VCaP (cell line): Measurements from ENCODE around the gene PKP4.

Experiments used
- H3K27ac ChIP-seq: fragments of 450-650 bp; 2 replicates; pipeline ENCODE4 v1.5.1; 2017
- TF ChIP-seq, protein P1 (sequence below): fragments of 450-650 bp; conservative IDR thresholded peaks from 2 replicates; pipeline ENCODE4 v1.5.1; 2017; ENCODE audit warnings: mild to moderate bottlenecking, moderate library complexity

The PKP4 gene

DNA sequence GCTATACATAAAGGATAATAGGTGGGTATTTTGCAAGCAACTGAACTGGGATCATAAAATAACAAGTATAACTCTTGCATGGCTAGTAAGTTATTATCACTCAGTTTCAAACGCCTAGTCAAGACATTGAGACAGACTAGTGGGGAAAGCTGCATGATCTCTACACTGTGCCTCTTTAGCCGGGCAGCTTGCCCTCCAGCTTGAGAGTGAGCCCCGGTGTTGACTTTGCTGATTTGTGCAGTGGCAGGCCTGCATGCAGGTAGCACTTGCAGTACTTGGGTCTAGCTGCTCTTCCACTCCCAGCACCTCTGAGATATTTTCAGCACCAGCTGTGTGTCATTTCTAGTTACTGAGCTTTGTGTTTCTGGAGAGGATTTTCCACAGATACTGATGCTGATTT lies 219.5 kb downstream of the PKP4 start:
- TF ChIP-seq, protein P1, sequence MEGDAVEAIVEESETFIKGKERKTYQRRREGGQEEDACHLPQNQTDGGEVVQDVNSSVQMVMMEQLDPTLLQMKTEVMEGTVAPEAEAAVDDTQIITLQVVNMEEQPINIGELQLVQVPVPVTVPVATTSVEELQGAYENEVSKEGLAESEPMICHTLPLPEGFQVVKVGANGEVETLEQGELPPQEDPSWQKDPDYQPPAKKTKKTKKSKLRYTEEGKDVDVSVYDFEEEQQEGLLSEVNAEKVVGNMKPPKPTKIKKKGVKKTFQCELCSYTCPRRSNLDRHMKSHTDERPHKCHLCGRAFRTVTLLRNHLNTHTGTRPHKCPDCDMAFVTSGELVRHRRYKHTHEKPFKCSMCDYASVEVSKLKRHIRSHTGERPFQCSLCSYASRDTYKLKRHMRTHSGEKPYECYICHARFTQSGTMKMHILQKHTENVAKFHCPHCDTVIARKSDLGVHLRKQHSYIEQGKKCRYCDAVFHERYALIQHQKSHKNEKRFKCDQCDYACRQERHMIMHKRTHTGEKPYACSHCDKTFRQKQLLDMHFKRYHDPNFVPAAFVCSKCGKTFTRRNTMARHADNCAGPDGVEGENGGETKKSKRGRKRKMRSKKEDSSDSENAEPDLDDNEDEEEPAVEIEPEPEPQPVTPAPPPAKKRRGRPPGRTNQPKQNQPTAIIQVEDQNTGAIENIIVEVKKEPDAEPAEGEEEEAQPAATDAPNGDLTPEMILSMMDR = no peak
- H3K27ac ChIP-seq = no peak overlapping the region

DNA sequence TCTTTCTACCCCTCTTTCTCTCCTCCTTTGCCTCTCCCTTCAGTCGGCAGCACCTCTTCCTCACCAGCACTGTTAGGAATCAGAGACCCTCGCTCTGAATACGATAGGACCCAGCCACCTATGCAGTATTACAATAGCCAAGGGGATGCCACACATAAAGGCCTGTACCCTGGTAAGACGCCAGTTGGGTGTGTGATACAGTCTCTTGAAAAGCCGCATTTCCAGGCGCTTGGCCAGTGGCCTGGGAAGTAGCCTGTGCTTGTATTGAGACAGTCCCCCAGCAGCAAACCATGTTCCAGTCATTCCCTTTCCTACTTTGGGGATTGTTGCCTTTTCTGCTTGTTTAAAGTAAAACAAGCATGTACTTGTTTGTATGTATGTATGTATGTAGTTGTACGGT lies 219.9 kb downstream of the PKP4 start:
- TF ChIP-seq, protein P1 = no peak
- H3K27ac ChIP-seq = no peak overlapping the region

DNA sequence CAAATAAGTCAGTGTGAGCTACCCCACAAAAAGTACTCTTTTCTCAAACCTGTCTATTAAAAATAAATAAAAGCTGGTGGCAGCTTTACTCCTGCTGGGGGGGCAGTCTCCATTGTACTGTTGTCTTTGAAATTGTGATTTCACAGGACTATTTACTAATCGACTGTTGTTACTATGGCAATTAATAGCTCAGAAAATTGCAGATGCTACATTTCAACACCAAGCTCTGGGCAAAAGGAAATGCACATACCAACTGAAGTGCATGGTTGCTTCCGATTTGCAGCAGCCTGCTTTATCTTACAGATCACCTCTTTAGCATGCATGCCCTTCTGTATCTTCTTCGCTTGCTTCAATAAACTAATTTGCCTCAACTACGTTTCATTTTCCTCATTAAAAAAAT lies 220.8 kb downstream of the PKP4 start:
- TF ChIP-seq, protein P1 = no peak
- H3K27ac ChIP-seq = no peak overlapping the region

DNA sequence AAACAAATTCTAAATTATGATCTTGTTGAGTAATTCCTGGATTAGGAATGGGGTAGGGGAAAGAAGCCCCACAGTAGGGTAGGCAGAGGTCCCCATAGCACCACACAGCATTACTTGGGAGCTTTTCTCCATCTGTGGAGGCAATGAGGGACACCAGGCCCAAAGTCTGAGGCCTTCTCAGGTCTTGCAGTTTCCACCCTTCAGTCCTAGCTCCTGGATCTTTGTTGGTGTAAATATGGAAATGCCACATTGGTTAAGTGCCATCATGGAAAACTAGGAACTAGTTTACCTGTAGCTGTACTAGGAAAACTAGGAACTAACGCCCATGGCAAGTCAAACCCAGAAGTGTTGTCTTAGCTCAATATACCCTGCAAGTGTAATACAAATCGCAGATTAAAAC lies 225.1 kb downstream of the PKP4 start:
- TF ChIP-seq, protein P1 = no peak
- H3K27ac ChIP-seq = no peak overlapping the region

DNA sequence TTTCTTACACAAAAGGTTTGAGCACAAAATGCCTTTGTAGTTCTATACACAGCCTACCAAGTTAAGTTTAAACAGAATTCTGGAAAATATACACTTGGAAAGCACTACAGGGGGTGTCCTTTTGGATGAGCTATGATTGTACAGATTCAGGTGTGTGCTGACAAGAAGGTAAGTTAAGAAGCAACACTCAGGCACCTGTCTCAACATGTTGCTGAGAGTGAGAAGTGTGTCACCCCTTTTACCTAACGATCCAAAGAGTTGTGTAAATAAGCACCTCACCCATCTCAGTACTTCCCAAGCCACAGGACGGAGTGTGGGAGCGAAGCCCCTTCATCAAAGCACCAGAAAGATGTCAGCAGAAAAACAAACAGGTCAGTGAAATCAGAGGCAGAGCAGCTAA lies 228.9 kb downstream of the PKP4 start:
- TF ChIP-seq, protein P1 = no peak
- no peak overlapping the region for H3K27ac ChIP-seq

DNA sequence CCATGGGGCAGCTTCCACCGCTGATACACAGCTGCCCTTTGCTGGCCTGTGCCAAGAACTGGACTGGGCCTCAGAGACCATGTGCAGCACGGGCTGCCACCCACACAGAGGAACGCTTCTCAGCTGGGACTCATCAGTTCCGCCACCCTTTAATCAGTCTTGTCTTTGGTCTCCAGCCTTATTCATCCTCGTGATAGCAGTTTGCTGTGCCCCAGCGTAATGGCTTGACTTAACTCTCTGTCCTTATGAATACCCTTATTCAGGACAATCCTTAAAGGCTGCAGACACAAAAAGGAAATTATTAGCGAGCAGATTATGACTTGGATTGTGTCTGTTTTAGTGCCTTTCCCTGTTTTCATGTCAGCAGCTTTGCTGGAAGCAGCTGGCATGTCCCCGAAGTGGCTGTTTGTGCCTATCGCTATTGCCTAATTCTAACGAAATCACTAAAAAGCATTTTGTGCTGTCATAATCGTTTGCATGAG lies 229.5 kb downstream of the PKP4 start:
- H3K27ac ChIP-seq = no peak overlapping the region
- TF ChIP-seq, protein P1 = no peak

DNA sequence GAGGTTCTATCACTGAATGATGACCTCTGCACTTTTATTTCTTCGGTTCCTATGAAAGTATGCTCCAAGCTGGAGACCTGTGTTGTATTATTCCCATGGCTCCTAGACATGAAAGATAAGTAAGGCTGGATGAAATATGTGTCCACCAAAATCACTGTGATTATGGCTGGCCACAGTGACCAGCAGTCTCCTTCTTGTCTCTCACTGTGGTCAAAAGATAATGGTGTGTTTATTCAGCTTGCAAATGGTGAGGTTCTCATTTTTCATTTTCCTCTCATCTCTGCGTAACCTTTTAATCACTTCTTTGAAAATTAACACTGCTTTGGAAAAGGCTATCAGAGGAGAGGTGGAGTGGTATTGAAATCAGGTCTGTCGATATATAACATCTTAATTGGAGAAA lies 230.6 kb downstream of the PKP4 start:
- TF ChIP-seq, protein P1 = no peak
- no peak overlapping the region for H3K27ac ChIP-seq

DNA sequence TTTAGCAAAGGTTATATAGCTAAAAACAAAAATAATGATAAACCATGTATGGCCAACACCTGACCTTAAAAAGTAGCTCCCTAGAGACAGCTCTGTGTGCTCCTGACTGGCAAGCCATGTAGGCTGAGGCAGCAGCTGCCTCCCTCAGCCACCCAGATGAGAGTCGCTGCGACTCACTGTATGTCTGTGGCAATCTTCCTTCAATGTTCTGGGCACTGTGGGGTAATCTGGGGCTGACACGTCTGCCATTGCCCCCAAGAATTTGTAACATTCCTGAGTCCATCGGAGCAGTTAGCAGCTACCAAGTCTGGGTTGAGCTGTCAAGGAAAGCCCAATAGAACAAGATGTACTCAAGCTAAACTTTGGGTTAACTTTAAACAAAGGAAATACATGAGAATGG lies 232.0 kb downstream of the PKP4 start:
- TF ChIP-seq, protein P1 = no peak
- no peak overlapping the region for H3K27ac ChIP-seq
